GM12874 (cell line): ENCODE measurements around the gene CEMIP.

Experiments
- CTCF ChIP-seq: IDR thresholded peaks from 2 replicates; pipeline ENCODE4 v1.5.1; 2011; ENCODE audit warnings: low read depth, mild to moderate bottlenecking, control low read depth, low read length, moderate library complexity; ENCODE audit not compliant: insufficient read depth

Gene CEMIP

DNA sequence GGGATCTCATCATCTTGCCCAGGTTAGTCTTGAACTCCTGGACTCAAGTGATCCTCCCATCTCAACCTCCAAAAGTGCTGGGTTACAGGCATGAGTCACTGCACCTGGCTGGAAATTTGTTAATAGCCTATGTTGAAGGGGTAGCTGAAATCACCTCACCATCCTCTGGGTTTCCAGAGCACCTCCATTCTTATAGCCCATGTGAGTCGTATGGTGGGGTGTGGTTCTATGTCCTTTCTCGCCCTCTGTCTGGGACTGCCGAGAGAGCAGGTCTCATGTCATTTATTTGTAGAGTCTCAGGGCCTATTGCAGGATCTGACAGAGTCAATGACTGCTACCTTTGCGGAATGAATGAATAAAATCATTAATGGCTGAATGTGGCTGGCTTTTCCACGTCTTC lies 20.9 kb downstream of the CEMIP start:
- TF ChIP-seq CTCF, result no peak

DNA sequence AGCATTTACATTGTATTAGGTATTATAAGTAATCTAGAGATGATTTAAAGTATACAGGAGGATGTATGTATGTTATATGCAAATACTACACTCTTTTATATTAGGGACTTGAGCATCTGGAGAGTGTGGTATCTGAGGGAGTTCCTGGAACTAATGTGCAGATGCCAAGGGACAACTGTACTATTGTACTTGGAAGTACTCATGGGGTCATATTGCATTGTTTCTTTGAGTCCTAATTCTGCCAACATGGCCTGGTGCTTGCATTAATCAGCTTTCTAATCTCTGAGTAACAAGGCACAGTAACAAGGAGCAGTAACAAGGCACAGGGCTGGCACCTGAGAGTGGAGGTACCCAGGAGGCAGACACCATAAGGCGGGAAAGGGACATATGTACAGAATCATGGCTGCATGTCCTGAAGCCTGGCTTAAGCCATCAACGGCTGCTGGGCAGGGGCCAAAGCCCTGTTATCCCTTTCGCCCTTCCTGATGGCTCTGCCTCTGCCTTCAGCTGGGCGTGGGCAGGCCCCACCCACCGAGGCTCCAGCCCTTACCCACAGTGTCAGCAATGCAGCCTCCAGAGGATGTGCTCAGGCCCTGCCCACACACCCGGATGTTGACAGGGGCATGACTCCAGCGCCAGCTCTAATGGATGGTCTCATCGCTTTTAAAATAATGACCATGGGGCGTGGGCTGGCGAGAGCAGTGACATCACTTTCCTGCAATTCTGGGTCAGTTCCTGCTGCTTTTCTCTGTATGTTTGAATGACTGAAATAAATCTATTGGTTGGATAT lies 22.9 kb downstream of the CEMIP start:
- TF ChIP-seq CTCF, result no peak

DNA sequence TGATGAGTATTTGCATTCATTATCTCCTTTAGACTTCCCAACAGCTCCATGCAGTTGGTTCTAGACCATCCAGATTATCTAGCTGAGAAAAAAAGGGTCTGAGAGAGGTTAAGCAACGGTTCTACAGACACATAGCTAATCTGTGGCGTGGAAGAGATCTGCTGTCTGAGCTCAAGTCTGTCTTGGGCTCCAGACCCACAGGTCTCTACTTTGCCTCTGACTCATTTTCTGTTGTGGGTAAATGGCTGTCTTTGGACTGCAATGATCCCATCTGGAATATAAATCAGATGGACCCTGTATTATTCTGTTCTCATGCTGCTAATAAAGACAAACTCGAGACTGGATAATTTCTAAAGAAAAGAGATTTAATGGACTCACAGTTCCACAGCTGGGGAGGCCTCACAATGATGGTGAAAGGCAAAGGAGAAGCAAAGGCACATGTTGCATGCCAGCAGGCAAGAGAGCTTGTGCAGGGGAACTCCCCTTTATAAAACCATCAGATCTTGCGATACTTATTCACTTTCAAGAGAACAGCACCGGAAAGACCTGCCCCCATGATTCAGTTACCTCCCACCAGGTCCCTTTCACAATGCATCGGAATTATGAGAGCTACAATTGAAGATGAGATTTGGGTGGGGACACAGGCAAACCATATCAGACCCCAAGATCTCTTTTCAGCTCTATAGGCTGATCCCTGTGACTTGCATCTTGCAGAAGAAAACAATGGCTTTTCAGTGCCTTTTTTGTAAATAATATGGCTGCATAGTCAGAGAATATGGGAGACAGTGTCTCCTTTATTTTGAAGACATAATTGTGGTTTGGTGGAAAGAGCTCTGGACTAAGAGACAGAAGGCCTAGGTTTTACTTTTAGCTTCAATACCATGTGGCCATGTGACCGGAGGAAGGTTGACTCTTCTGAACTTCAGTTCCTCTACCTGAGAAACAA lies 24.7 kb downstream of the CEMIP start:
- TF ChIP-seq CTCF, result no peak

GRCh38 chr15:80804970-80805495 lies 25.9 kb downstream of the CEMIP start:
- TF ChIP-seq CTCF, result no peak

DNA sequence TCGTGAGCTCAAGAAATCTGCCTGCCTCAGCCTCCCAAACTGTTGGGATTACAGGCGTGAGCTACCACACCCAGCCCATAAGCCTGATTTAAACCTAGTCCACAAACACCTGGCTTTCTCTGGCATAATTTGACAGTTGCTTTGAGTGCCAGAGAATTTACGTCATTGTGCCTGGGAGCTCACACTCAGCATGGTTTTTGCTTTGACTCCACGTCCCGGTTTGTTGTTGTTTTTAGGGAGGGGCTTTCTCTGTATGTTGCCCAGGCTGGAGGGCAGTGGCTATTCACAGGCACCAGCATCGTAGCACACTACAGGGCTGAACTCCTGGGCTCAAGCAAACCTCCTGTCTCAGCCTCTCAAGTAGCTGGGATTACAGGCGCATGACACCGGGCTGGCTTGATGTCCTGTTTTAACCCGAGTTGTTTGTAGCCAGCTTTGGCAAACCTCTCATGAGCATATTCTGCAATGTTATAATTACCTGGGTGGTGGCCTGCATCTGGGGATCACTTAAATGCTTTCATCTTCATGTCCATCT lies 32.7 kb downstream of the CEMIP start:
- no peak for TF ChIP-seq CTCF

DNA sequence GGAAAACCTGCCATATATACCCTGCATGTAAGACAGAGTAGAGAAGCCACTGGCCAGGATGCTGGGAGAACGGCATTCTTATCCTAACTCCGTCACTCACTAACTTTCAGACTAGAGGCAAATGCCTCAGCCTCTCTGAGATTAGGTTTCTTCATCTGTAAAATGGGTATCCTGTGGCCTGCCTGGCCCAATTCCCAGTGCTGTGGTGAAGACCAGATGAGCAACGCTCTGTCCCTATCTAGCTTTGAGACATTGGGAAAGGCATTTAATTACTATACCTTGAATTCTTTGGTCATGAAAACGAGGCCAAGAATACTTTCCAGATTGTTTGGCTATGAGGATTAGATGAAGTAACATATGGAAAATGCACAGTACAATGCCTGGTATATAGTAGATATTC lies 35.9 kb downstream of the CEMIP start:
- no peak for TF ChIP-seq CTCF
